ES-I3 (cell line): ENCODE measurements around the gene SIGLEC7.

Experiments used
- H3K36me3 ChIP-seq: 2 replicates; pipeline ENCODE4 v1.6.1; 2013; ENCODE audit warnings: mild to moderate bottlenecking, low read length, control low read depth, moderate library complexity; ENCODE audit not compliant: insufficient read depth
- H3K4me1 ChIP-seq: 2 replicates; pipeline ENCODE4 v1.6.1; 2013; ENCODE audit warnings: mild to moderate bottlenecking, control low read depth, low read length; ENCODE audit not compliant: insufficient read depth
- H3K9ac ChIP-seq: 2 replicates; pipeline ENCODE4 v1.6.1; 2013; ENCODE audit warnings: low read depth, mild to moderate bottlenecking, low read length, moderate library complexity
- H3K9me3 ChIP-seq: 2 replicates; pipeline ENCODE4 v1.6.1; 2013; ENCODE audit warnings: mild to moderate bottlenecking, low read length, moderate library complexity; ENCODE audit not compliant: control insufficient read depth, insufficient read depth

The SIGLEC7 gene

GRCh38 chr19:51142119-51142518, at the start of gene SIGLEC7:
Gene SIGLEC7 (plus strand): TSS chr19:51142301. CDS start chr19:51142370, 69 bp downstream.
- no peaks in the 10 kb centered on the region for H3K9me3 ChIP-seq
- H3K36me3 ChIP-seq = no peaks in the 10 kb centered on the region
- H3K9ac ChIP-seq = no peak within 1 kb of the TSS
- peaks cover 4% of the 10 kb centered on the region; the same call in 1 of the 2 replicates for H3K4me1 ChIP-seq

GRCh38 chr19:51093101-51093500, 49.0 kb upstream of the SIGLEC7 start:
- H3K9me3 ChIP-seq = no peaks in the 10 kb centered on the region
- no peaks in the 10 kb centered on the region; the same call in 1 of the 2 replicates for H3K4me1 ChIP-seq
- no peak overlapping the region for H3K9ac ChIP-seq
- H3K36me3 ChIP-seq = no peaks in the 10 kb centered on the region

GRCh38 chr19:51093510-51094345, 48.4 kb upstream of the SIGLEC7 start:
- Histone ChIP-seq H3K9ac (no peak overlapping the region), H3K9me3 (no peaks in the 10 kb centered on the region), H3K4me1 (no peaks in the 10 kb centered on the region; the same call in 1 of the 2 replicates), H3K36me3 (no peaks in the 10 kb centered on the region)

- Histone ChIP-seq H3K36me3 (no peaks in the 10 kb centered on the region), H3K4me1 (no peaks in the 10 kb centered on the region; the same call in 1 of the 2 replicates), H3K9me3 (no peaks in the 10 kb centered on the region), H3K9ac (no peak overlapping the region)
Observed at GRCh38 chr19:51094696-51095279, 47.3 kb upstream of the SIGLEC7 start.

- H3K9me3 ChIP-seq = no peaks in the 10 kb centered on the region
- H3K9ac ChIP-seq = no peak overlapping the region
- H3K36me3 ChIP-seq = no peaks in the 10 kb centered on the region
- no peaks in the 10 kb centered on the region; the same call in 1 of the 2 replicates for H3K4me1 ChIP-seq
Observed at GRCh38 chr19:51096473-51097165, 45.5 kb upstream of the SIGLEC7 start.

GRCh38 chr19:51097166-51097738, 44.8 kb upstream of the SIGLEC7 start:
- Histone ChIP-seq H3K4me1 (no peaks in the 10 kb centered on the region; the same call in 1 of the 2 replicates), H3K9ac (no peak overlapping the region), H3K9me3 (no peaks in the 10 kb centered on the region), H3K36me3 (no peaks in the 10 kb centered on the region)

- Histone ChIP-seq H3K4me1 (no peaks in the 10 kb centered on the region; the same call in 1 of the 2 replicates), H3K9ac (no peak overlapping the region), H3K9me3 (no peaks in the 10 kb centered on the region), H3K36me3 (no peaks in the 10 kb centered on the region)
Observed at GRCh38 chr19:51097796-51098195, 44.3 kb upstream of the SIGLEC7 start.

GRCh38 chr19:51098365-51099046, 43.6 kb upstream of the SIGLEC7 start:
- no peaks in the 10 kb centered on the region for H3K36me3 ChIP-seq
- H3K4me1 ChIP-seq = no peaks in the 10 kb centered on the region; the same call in 1 of the 2 replicates
- no peaks in the 10 kb centered on the region for H3K9me3 ChIP-seq
- H3K9ac ChIP-seq = peak overlapping the region; percentile 33; the same call in 1 of the 2 replicates

- H3K9ac ChIP-seq = peak overlapping the region; percentile 33; the same call in 1 of the 2 replicates
Observed at GRCh38 chr19:51099047-51099382, 43.1 kb upstream of the SIGLEC7 start.

GRCh38 chr19:51100601-51101000, 41.5 kb upstream of the SIGLEC7 start:
- Histone ChIP-seq H3K9ac (no peak overlapping the region), H3K36me3 (no peaks in the 10 kb centered on the region), H3K4me1 (no peaks in the 10 kb centered on the region)

More at GRCh38 chr19:51099047-51099382, 43.1 kb upstream of the SIGLEC7 start:
- Histone ChIP-seq H3K9me3 (no peaks in the 10 kb centered on the region), H3K4me1 (no peaks in the 10 kb centered on the region; the same call in 1 of the 2 replicates), H3K36me3 (no peaks in the 10 kb centered on the region)

GRCh38 chr19:51101171-51101865, 40.8 kb upstream of the SIGLEC7 start:
- no peaks in the 10 kb centered on the region for H3K9me3 ChIP-seq
- no peaks in the 10 kb centered on the region for H3K36me3 ChIP-seq
- no peak overlapping the region for H3K9ac ChIP-seq
- no peaks in the 10 kb centered on the region for H3K4me1 ChIP-seq

More at GRCh38 chr19:51100601-51101000, 41.5 kb upstream of the SIGLEC7 start:
- no peaks in the 10 kb centered on the region for H3K9me3 ChIP-seq

GRCh38 chr19:51102991-51103390, 39.1 kb upstream of the SIGLEC7 start:
- H3K4me1 ChIP-seq = 0 out of 2 replicates have a peak, but pooled peaks cover 4% of the 10 kb centered on the region
- no peak overlapping the region for H3K9ac ChIP-seq
- no peaks in the 10 kb centered on the region; the same call in 1 of the 2 replicates for H3K36me3 ChIP-seq
- H3K9me3 ChIP-seq = no peaks in the 10 kb centered on the region

GRCh38 chr19:51103926-51104341, 38.2 kb upstream of the SIGLEC7 start:
- Histone ChIP-seq H3K9me3 (no peaks in the 10 kb centered on the region), H3K36me3 (no peaks in the 10 kb centered on the region; the same call in 1 of the 2 replicates), H3K9ac (no peak overlapping the region), H3K4me1 (0 out of 2 replicates have a peak, but pooled peaks cover 4% of the 10 kb centered on the region)
